Keratinocyte (primary cell): Measurements from ENCODE around the gene GUF1.

Experiments used
- EZH2 ChIP-seq: IDR thresholded peaks from one replicate; pipeline ENCODE4 v1.6.1; 2012; ENCODE audit warnings: inconsistent platforms, mild to moderate bottlenecking, low read length, moderate library complexity
- TF ChIP-seq, protein P1 (sequence below), 3 experiments: IDR thresholded peaks in 1 of 3; conservative IDR thresholded peaks in 1 of 3; optimal IDR thresholded peaks in 1 of 3; 2 replicates in 2 of 3; 3 replicates in 1 of 3; pipeline versions ENCODE3 to v1.5.1; 2011; ENCODE audit warnings: low read length in 3 of 3, mild to moderate bottlenecking in 3 of 3, moderate library complexity in 2 of 3, control low read depth in 1 of 3, inconsistent platforms in 1 of 3; ENCODE audit not compliant: insufficient read depth in 2 of 3; ENCODE audit errors: extremely low read depth in 1 of 3

DNA sequence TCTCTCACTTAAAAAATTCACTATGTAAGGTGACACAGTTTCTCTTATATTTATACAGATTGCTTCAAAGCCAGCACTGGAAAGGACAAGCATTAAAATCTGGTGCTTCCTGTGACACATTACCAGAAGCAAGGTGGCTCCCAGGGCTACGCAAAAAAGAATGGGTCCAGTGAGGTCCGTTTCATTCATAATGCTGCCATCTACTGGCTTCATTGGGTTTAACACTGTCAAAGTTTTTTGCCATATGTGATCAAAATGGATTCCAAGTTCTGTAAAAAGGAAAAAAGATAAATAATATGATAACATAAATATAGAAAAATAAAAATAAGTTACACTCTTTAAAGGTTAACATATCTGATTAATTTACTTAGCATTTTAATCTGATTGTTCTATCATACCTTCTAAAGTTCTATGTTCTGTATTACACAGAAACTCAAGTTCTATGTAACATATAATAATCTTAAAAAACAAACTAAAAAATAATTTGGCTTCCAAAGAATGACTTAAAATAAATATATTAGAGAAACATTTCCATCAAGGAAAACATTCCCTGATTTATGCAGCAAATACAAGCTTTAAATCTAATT, 48.8 kb upstream of the GUF1 start:
- TF ChIP-seq, protein P1, sequence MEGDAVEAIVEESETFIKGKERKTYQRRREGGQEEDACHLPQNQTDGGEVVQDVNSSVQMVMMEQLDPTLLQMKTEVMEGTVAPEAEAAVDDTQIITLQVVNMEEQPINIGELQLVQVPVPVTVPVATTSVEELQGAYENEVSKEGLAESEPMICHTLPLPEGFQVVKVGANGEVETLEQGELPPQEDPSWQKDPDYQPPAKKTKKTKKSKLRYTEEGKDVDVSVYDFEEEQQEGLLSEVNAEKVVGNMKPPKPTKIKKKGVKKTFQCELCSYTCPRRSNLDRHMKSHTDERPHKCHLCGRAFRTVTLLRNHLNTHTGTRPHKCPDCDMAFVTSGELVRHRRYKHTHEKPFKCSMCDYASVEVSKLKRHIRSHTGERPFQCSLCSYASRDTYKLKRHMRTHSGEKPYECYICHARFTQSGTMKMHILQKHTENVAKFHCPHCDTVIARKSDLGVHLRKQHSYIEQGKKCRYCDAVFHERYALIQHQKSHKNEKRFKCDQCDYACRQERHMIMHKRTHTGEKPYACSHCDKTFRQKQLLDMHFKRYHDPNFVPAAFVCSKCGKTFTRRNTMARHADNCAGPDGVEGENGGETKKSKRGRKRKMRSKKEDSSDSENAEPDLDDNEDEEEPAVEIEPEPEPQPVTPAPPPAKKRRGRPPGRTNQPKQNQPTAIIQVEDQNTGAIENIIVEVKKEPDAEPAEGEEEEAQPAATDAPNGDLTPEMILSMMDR (optimal IDR thresholded peaks at IDR 0.05 in 1 of 3, IDR thresholded peaks at IDR 0.05 in 1 of 3, conservative IDR thresholded peaks at IDR 0.05 in 1 of 3; ENCODE audit: extremely low read depth in 1 of 3, insufficient read depth in 2 of 3, low read length in 3 of 3): peak; percentile 56 to 64 (median 62)
- TF ChIP-seq EZH2: no peak
